Measurements from ENCODE around the gene ITGAL.

DNA sequence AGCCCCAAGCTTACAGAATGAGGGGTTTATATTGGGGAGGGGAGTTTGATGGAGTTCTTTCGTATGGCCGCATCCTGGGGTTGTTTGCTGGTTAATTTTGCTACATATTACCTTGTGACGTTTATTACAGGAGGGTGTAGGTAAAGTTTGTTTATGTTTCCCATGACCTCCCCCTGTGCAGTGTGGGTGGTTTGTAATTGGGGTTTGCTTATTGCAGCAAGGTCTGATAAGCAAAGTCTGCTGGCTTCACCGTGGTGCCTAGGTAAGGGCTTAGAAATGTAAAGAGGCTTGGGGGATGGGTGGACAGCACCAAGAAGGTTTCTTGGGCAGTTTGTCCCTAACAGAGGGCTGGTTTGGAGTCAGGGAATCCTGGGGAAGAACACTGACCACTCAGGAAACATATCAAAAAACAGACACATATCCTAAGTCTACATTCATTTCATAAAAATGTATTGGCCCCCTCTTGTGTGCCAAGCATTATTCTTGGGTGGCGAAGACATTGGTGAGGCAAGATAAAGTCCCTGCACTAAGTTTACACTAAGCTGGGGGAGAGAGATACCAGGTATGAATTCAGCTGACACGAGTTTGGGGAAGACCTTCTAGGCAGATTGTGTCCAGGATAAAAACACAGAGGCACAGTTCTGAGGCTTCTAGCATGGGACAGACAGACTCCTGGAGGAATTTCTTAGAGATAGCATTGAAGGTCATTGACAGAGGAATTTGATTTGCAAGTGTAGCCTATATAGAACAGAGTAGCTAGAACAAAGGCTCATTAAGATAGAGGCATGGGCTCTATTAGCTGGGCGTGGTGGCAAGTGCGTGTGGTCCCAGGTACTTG lies 76.1 kb downstream of the ITGAL start:
- TF ChIP-seq MAX (IDR thresholded peaks at IDR 0.05) (no peak), TAF1 (IDR thresholded peaks at IDR 0.05; ENCODE audit: low read depth) (no peak), CEBPB (IDR thresholded peaks at IDR 0.05) (no peak), REST (IDR thresholded peaks at IDR 0.05; ENCODE audit: low read depth) (no peak), EP300 (IDR thresholded peaks at IDR 0.05; ENCODE audit: borderline replicate concordance) (no peak), RAD21 (IDR thresholded peaks at IDR 0.05; ENCODE audit: low read depth) (no peak), TCF12 (IDR thresholded peaks at IDR 0.05; ENCODE audit: low read depth) (no peak)
